ENCODE data around the gene ARHGAP25.

The ARHGAP25 gene

DNA sequence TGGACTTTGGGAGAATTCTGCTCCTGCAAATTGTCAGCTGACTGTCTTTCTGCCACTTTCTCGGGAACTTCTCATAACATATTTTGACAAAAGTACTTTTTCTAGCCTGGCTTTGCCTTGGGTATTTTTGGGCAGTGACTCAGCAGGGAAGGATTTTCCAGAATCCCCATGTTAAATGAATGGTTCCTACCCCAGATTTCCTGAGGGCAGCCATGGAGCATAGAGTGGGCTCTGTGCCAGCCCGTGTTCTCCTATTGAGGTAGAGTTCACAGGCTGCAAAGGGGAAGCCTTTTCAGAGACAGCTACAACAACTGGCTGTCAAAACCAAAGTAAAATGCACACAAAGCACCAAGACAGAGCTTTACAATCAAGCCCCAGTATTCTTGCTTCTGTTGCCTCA, 76.8 kb downstream of the ARHGAP25 start:
- DNase-seq (ENCODE audit: low read depth): no peak
- TF ChIP-seq, protein P1, sequence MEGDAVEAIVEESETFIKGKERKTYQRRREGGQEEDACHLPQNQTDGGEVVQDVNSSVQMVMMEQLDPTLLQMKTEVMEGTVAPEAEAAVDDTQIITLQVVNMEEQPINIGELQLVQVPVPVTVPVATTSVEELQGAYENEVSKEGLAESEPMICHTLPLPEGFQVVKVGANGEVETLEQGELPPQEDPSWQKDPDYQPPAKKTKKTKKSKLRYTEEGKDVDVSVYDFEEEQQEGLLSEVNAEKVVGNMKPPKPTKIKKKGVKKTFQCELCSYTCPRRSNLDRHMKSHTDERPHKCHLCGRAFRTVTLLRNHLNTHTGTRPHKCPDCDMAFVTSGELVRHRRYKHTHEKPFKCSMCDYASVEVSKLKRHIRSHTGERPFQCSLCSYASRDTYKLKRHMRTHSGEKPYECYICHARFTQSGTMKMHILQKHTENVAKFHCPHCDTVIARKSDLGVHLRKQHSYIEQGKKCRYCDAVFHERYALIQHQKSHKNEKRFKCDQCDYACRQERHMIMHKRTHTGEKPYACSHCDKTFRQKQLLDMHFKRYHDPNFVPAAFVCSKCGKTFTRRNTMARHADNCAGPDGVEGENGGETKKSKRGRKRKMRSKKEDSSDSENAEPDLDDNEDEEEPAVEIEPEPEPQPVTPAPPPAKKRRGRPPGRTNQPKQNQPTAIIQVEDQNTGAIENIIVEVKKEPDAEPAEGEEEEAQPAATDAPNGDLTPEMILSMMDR (IDR thresholded peaks at IDR 0.05; ENCODE audit: insufficient read depth, low read depth, low read length, missing control alignments): no peak
- H3K4me3 ChIP-seq (ENCODE audit: low read depth, low read length): no peak overlapping the region

DNA sequence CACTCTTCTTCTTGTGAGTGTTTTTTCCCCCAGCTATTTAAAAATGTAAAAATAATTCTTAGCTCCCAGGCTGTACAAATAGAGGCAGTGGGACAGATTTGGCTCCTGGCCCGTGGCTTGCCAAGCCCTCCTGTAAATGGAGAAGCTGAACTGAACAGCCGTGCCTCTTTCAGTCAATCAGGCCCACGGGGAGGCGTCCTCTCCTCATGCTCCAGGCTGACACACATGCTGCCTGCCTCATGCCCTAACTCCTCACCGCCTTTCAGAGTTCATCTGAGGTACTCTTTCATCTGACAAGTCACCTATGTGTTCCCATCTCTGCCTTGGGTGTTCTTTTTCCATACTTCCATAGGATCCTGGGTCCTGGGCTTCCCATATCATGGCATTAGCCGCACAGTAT, 77.6 kb downstream of the ARHGAP25 start:
- TF ChIP-seq, protein P1 (IDR thresholded peaks at IDR 0.05; ENCODE audit: insufficient read depth, low read depth, low read length, missing control alignments): no peak
- no peak for DNase-seq (ENCODE audit: low read depth)
- H3K4me3 ChIP-seq (ENCODE audit: low read depth, low read length): no peak overlapping the region

DNA sequence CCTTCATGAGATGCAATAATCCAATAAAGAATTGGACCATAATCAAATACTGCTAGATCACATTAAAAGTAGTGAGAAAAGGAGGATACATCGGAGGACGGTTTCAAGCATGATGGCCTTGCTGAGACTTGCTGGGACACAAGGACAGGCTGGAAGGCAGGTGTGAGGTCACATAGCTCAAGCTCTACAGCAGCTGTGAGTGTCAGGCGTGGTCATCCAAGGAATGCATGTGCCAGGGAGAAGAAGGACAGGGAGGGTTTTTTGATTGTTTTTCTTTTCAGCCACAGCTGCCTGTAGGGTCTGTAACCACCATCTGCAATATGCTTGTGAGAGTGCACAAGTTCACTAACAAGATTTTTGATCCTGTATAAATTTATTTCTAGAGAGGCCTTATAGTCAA, 79.0 kb downstream of the ARHGAP25 start:
- no peak overlapping the region for H3K4me3 ChIP-seq (ENCODE audit: low read depth, low read length)
- no peak for DNase-seq (ENCODE audit: low read depth)
- TF ChIP-seq, protein P1 (IDR thresholded peaks at IDR 0.05; ENCODE audit: insufficient read depth, low read depth, low read length, missing control alignments): no peak

DNA sequence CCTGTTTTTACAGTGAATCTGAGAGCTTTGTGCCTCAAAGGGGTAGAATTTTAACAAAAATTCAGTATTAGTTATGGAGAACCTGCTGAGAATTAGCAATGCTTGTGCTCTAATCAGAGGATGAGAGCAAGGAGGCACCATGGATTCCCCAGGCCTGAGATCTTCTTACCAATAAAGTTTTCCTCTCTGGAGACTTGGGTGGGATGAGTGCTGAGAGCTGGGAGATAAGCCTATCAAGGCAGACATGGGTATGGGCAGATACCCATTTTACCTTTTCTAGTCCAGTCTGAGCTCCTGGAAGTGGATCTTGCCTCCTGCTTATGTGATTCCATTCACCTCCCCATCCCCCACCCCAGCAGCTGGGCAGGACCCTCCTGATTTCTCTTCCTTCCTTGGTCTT, 82.7 kb downstream of the ARHGAP25 start:
- TF ChIP-seq, protein P1 (IDR thresholded peaks at IDR 0.05; ENCODE audit: insufficient read depth, low read depth, low read length, missing control alignments): no peak
- no peak overlapping the region for H3K4me3 ChIP-seq (ENCODE audit: low read depth, low read length)
- DNase-seq (ENCODE audit: low read depth): no peak

DNA sequence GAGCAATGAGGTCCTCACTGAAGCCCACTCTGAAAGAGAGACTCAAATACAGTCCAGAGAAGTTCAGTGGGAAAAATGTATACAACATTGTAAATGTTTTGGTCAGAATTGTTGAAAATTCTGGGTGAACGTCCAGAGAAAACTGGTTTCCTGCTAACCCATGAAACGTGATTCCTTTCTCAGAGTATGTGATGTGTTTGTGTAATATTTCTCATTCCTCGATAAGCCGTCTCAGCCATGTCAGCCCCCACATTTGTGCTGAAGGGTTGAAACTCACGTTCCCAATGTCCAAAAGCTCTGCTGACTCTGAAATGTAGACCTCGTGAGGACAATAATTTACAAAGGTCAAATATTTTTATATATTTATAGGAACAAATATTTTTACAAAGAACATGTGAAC, 84.9 kb downstream of the ARHGAP25 start:
- no peak overlapping the region for H3K4me3 ChIP-seq (ENCODE audit: low read depth, low read length)
- TF ChIP-seq, protein P1 (IDR thresholded peaks at IDR 0.05; ENCODE audit: insufficient read depth, low read depth, low read length, missing control alignments): no peak
- DNase-seq (ENCODE audit: low read depth): no peak

DNA sequence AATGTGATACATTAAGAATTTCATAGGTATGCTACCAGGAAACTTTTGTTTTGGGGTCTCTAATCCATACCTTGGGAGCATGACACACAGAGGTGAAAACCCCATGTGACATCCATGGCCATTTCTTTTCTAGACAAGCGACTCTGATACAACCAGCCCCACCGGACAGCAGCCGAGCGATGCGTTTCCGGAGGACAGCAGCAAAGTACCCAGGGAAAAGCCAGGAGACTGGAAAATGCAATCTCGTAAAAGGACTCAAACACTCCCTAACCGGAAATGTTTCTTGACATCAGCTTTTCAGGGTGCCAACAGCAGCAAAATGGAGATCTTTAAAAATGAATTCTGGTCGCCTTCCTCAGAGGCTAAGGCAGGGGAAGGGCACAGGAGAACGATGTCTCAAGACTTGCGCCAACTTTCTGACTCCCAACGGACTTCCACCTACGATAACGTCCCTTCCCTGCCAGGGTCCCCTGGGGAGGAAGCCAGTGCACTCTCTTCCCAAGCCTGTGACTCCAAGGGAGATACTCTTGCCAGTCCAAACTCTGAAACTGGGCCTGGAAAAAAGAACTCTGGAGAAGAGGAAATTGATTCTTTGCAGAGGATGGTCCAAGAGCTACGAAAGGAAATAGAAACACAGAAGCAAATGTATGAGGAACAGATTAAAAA, 87.7 kb downstream of the ARHGAP25 start:
- no peak for DNase-seq (ENCODE audit: low read depth)
- H3K4me3 ChIP-seq (ENCODE audit: low read depth, low read length): no peak overlapping the region
- TF ChIP-seq, protein P1 (IDR thresholded peaks at IDR 0.05; ENCODE audit: insufficient read depth, low read depth, low read length, missing control alignments): no peak

DNA sequence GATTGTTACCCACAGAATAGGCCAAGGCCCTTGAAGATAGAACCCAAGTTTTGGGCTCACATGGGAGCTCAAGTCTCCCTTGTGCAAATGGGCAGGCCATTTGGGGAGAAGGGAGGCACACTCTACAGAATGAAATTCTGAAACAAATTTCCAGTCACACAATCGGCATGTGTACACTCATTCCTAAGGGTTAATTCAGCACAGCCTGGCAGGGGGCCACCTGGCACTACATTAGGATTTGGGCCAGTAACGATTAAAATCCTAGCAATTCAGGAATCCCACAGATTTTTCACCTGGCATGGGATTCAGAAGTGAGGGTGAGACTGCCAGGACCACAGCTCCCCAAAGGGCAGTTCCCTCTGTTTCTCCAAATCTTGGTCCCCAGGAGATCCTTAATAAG, 90.2 kb downstream of the ARHGAP25 start:
- DNase-seq (ENCODE audit: low read depth): no peak
- H3K4me3 ChIP-seq (ENCODE audit: low read depth, low read length): no peak overlapping the region
- TF ChIP-seq, protein P1 (IDR thresholded peaks at IDR 0.05; ENCODE audit: insufficient read depth, low read depth, low read length, missing control alignments): no peak

Measured in GM12865 (cell line).